Measurements from ENCODE around the gene APBB2.
"Not testable (repeated sequence)": the region's sequence is repeated elsewhere in the genome, so short reads cannot be mapped to it uniquely, and the experiment has no call there.

The APBB2 gene

GRCh38 chr4:40927074-40927473 is 287.3 kb downstream of the APBB2 start:
- TF ChIP-seq CTCF (conservative IDR thresholded peaks at IDR 0.05) (no peak), ZFX (IDR thresholded peaks at IDR 0.05) (no peak)
- no peak overlapping the region for H3K27ac ChIP-seq

- no peak overlapping the region for H3K27ac ChIP-seq
- TF ChIP-seq CTCF (conservative IDR thresholded peaks at IDR 0.05) (peak; percentile 67), ZFX (IDR thresholded peaks at IDR 0.05) (no peak)
Observed at GRCh38 chr4:40924793-40925117, 289.6 kb downstream of the APBB2 start.

GRCh38 chr4:40924096-40924792 is 290.1 kb downstream of the APBB2 start:
- H3K27ac ChIP-seq = peak overlapping the region; percentile 2
- peak; percentile 92 for TF ChIP-seq CTCF (conservative IDR thresholded peaks at IDR 0.05)
- no peak for TF ChIP-seq ZFX (IDR thresholded peaks at IDR 0.05)

- no peak for TF ChIP-seq CTCF (conservative IDR thresholded peaks at IDR 0.05)
- H3K27ac ChIP-seq = peak overlapping the region; percentile 2
Observed at GRCh38 chr4:40923316-40924095, 290.8 kb downstream of the APBB2 start.

GRCh38 chr4:40919976-40920375 is 294.4 kb downstream of the APBB2 start:
- not testable (repeated sequence) for H3K27ac ChIP-seq

GRCh38 chr4:40918330-40918729 is 296.0 kb downstream of the APBB2 start:
- TF ChIP-seq CTCF (conservative IDR thresholded peaks at IDR 0.05) (no peak), ZFX (IDR thresholded peaks at IDR 0.05) (no peak)
- peak overlapping the region; percentile 38; the same call in 1 of the 2 replicates for H3K27ac ChIP-seq

GRCh38 chr4:40916880-40917279 is 297.5 kb downstream of the APBB2 start:
- TF ChIP-seq CTCF (conservative IDR thresholded peaks at IDR 0.05) (peak; percentile 34), ZFX (IDR thresholded peaks at IDR 0.05) (no peak)
- peak overlapping the region; percentile 38; the same call in 1 of the 2 replicates for H3K27ac ChIP-seq
